ENCODE results near the gene PRDM16. TPM values are rescaled to one million over a fixed set of nuclear protein-coding genes. Genes with fewer than 3 reads are reported as not detected.

PRDM16 gene
- total and polyA plus RNA-seq, 7 donors, result 0.04 to 1.2 (median 0.31) TPM

DNA sequence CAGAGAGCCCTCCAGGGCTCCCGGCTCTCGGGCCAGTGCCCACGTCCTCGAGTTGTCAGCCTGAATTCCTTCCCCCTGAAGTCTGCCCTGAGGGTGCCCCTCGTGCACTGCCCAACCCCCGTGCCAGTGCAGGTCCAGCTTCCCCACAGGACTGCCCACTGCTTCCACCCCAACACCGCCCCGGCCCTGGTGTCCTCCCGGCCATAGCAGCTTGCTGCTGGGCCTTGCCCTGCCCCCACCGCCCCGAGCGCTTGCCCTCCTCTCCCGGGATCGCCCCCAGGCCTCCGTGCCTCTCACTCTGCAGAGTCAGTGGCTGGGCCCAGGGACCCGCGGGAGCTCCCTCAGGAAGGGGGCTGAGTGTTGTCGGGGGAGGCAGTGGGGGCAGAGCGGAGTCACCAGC lies 361.4 kb downstream of the PRDM16 start:
- H3K4me3 ChIP-seq, result no peak overlapping the region
- intact Hi-C loops (cut with DNase I), result no loop called here
- H3K9me3 ChIP-seq, result no peaks in the 10 kb centered on the region
- H3K27ac ChIP-seq, result no peak overlapping the region
- H3K27me3 ChIP-seq (ENCODE audit: insufficient read depth in 3 of 3, low read length in 2 of 3), result peaks cover 0 to 9% (median 2%) of the 10 kb centered on the region in 3 donors
- H3K4me1 ChIP-seq, result no peaks in the 10 kb centered on the region
- TF ChIP-seq, protein P1, sequence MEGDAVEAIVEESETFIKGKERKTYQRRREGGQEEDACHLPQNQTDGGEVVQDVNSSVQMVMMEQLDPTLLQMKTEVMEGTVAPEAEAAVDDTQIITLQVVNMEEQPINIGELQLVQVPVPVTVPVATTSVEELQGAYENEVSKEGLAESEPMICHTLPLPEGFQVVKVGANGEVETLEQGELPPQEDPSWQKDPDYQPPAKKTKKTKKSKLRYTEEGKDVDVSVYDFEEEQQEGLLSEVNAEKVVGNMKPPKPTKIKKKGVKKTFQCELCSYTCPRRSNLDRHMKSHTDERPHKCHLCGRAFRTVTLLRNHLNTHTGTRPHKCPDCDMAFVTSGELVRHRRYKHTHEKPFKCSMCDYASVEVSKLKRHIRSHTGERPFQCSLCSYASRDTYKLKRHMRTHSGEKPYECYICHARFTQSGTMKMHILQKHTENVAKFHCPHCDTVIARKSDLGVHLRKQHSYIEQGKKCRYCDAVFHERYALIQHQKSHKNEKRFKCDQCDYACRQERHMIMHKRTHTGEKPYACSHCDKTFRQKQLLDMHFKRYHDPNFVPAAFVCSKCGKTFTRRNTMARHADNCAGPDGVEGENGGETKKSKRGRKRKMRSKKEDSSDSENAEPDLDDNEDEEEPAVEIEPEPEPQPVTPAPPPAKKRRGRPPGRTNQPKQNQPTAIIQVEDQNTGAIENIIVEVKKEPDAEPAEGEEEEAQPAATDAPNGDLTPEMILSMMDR (IDR thresholded peaks at IDR 0.05), result no peak
- WGBS, 3 donors, result 81 to 86% (median 84%) methylated on average over 19 of the region's 19 CpGs
- no peaks in the 10 kb centered on the region for H3K36me3 ChIP-seq (ENCODE audit: insufficient read depth in 1 of 2, low read depth in 1 of 2)
- ATAC-seq (no peak), DNase-seq (no peak)

DNA sequence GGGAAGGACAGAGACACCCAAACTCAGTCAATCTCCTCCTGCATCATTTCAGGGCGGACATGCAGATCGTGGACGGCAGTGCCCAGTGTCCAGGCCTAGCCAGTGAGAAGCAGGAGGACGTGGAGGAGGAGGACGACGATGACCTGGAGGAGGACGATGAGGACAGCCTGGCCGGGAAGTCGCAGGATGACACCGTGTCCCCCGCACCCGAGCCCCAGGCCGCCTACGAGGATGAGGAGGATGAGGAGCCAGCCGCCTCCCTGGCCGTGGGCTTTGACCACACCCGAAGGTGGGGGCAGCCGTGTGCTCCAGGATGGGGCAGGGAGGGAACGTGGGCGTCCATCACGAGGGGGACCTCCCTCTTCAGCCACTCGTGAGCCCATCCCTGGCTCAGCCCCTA lies 361.8 kb downstream of the PRDM16 start:
- Histone ChIP-seq H3K4me1 (no peaks in the 10 kb centered on the region), H3K4me3 (no peak overlapping the region), H3K9me3 (no peaks in the 10 kb centered on the region), H3K27ac (no peak overlapping the region), H3K27me3 (ENCODE audit: insufficient read depth in 3 of 3, low read length in 2 of 3) (peaks cover 0 to 9% (median 2%) of the 10 kb centered on the region in 3 donors), H3K36me3 (ENCODE audit: insufficient read depth in 1 of 2, low read depth in 1 of 2) (no peaks in the 10 kb centered on the region)
- ATAC-seq (no peak), DNase-seq (peak in 1 of 2 donors; percentile 46)
- WGBS, 3 donors, result 80 to 87% (median 85%) methylated on average over 22 of the region's 22 CpGs
- intact Hi-C loops (cut with DNase I), result no loop called here
- TF ChIP-seq, protein P1 (IDR thresholded peaks at IDR 0.05), result no peak

DNA sequence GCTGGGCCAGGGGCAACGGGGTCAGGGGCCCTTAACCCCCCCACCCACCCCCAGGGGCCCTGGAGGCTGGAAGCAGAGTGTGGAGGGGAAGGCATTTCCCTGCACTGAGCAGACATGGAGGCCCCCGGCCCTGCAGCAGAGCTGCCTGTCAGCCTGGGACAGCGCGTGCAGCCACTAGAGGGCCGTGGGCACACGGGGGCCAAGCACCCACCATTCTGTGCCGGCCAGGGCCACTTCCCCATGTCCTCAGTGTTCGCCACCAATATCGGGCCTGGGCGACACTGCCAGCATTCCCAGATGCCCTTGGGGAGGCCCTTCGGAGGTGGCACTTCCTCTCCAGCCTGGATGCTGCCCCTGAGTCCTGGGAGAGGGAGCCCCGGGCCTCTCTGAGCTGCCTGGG lies 362.3 kb downstream of the PRDM16 start:
- intact Hi-C loops (cut with DNase I), result no loop called here
- TF ChIP-seq, protein P1 (IDR thresholded peaks at IDR 0.05), result no peak
- no peaks in the 10 kb centered on the region for H3K36me3 ChIP-seq (ENCODE audit: insufficient read depth in 1 of 2, low read depth in 1 of 2)
- H3K9me3 ChIP-seq, result no peaks in the 10 kb centered on the region
- WGBS, 3 donors, result 48 to 61% (median 52%) methylated on average over 7 to 12 of the region's 12 CpGs
- H3K4me1 ChIP-seq, result no peaks in the 10 kb centered on the region
- no peak for ATAC-seq
- no peak overlapping the region for H3K4me3 ChIP-seq
- DNase-seq, result peak in 1 of 2 donors; percentile 42
- H3K27ac ChIP-seq, result no peak overlapping the region
- peaks cover 0 to 9% (median 2%) of the 10 kb centered on the region in 3 donors for H3K27me3 ChIP-seq (ENCODE audit: insufficient read depth in 3 of 3, low read length in 2 of 3)

DNA sequence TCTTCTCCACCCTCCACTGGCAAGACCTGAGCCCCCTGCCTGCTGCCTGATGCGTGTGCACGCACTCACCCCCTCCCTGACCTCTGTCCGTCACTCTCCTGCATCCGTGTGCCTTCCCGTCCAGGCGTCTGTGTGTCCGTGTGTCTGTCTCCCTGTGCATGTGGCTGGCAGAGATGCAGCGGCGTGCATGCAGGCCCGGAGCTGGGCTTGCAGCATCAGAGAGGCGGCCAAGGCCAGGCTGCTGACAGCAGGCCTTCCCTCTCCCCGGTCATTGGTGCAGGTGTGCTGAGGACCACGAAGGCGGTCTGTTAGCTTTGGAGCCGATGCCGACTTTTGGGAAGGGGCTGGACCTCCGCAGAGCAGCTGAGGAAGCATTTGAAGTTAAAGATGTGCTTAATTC lies 362.7 kb downstream of the PRDM16 start:
- H3K36me3 ChIP-seq (ENCODE audit: insufficient read depth in 1 of 2, low read depth in 1 of 2), result no peaks in the 10 kb centered on the region
- no peaks in the 10 kb centered on the region for H3K4me1 ChIP-seq
- H3K27me3 ChIP-seq (ENCODE audit: insufficient read depth in 3 of 3, low read length in 2 of 3), result peaks cover 0 to 12% (median 2%) of the 10 kb centered on the region in 3 donors
- ATAC-seq (no peak), DNase-seq (peak in 1 of 2 donors; percentile 44)
- TF ChIP-seq, protein P1 (IDR thresholded peaks at IDR 0.05), result no peak
- WGBS, 3 donors, result 77 to 82% (median 81%) methylated on average over 17 of the region's 17 CpGs
- no peaks in the 10 kb centered on the region for H3K9me3 ChIP-seq
- no peak overlapping the region for H3K27ac ChIP-seq
- H3K4me3 ChIP-seq, result no peak overlapping the region
- intact Hi-C loops (cut with DNase I), result no loop called here

DNA sequence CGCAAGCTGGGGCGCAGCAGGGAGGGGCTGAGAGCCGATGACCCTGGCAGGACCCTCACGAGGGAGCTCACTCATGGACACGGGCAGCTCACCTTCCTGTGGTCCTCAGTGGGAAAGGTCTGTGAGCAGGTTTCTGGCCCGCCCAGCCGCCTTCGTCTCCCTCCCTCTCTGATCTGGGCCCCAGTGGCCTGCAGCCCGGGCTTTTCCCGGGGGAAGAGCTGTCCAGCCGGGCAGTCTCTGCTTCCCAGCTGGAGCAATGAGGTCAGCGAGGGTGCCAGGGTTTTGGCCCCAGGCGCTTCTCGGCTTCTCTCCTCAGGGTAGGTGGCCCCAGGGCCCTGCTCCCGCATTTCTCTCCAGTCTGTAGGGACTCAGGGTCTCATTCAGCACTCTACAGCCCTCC lies 363.3 kb downstream of the PRDM16 start:
- TF ChIP-seq, protein P1 (IDR thresholded peaks at IDR 0.05), result no peak
- Histone ChIP-seq H3K4me3 (no peak overlapping the region), H3K27ac (no peak overlapping the region), H3K36me3 (ENCODE audit: insufficient read depth in 1 of 2, low read depth in 1 of 2) (no peaks in the 10 kb centered on the region), H3K9me3 (no peaks in the 10 kb centered on the region), H3K4me1 (no peaks in the 10 kb centered on the region), H3K27me3 (ENCODE audit: insufficient read depth in 3 of 3, low read length in 2 of 3) (peaks cover 0 to 15% (median 2%) of the 10 kb centered on the region in 3 donors)
- intact Hi-C loops (cut with DNase I), result no loop called here
- 62 to 64% (median 64%) methylated on average over 14 to 15 of the region's 15 CpGs for WGBS, 3 donors
- DNase-seq (peak in 1 of 2 donors; percentile 32), ATAC-seq (no peak)
